Muscle layer of colon (tissue), 2 donors: ENCODE data around the gene TLNRD1.

Experiments used
- H3K27ac ChIP-seq: one replicate; pipeline ENCODE4 v1.7.0; 2013; ENCODE audit warnings: low read depth, mild to moderate bottlenecking, low read length, moderate library complexity
- H3K27me3 ChIP-seq, 2 donors: one replicate each; pipeline ENCODE4 v1.7.0; 2013; ENCODE audit warnings: low read length in 2 of 2, mild to moderate bottlenecking in 2 of 2; ENCODE audit not compliant: insufficient read depth in 2 of 2, control insufficient read depth in 1 of 2
- H3K36me3 ChIP-seq: one replicate; pipeline ENCODE4 v1.7.0; 2013; ENCODE audit warnings: mild to moderate bottlenecking, low read length; ENCODE audit not compliant: insufficient read depth
- H3K4me1 ChIP-seq: one replicate; pipeline ENCODE4 v1.7.0; 2013; ENCODE audit warnings: mild to moderate bottlenecking, low read length; ENCODE audit not compliant: insufficient read depth
- H3K4me3 ChIP-seq, 2 donors: one replicate each; pipeline ENCODE4 v1.7.0; 2013; ENCODE audit warnings: low read length in 2 of 2, low read depth in 1 of 2, mild to moderate bottlenecking in 1 of 2, moderate library complexity in 1 of 2
- H3K9ac ChIP-seq: one replicate; pipeline ENCODE4 v1.7.0; 2013; ENCODE audit warnings: low read length
- H3K9me3 ChIP-seq: one replicate; pipeline ENCODE4 v1.7.0; 2013; ENCODE audit warnings: mild to moderate bottlenecking, low read length
- donor health status: abdominal sarcoma.
- donor health status: Adenocarcinoma of cecum.

The TLNRD1 gene

DNA sequence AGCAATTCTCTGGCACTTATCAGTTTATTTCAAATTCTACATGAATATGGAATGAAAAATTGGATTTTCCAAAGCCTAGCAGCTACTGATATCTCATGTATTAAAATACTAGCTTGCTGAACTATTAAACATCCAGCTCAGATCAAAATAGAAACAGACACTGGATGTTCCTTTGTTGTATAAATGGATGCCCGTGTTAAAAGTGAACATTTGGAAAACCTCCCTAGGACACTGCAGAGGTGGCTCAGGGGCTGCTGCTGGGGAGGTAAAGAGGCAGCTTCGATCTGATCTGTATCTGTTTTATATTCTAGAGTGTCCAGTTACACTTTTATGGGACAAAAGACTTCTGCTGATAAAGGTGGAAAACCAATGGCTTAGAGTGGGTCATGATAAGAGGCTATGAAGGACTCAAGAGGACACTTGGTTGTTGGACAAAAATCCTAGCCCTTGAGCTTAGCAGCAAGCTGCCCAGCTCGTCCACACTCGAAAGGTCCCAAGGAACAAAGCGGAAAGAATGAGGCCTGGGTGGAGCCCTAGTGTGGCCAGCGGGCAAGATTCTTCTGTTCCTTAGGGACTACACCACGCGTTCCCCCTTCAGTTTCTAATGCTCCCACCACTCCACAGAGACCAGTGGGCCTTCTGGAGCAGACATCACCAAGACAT is 21.1 kb upstream of the TLNRD1 start:
- H3K27ac ChIP-seq: no peak overlapping the region
- peaks cover 15% of the 10 kb centered on the region for H3K36me3 ChIP-seq
- no peaks in the 10 kb centered on the region for H3K9me3 ChIP-seq
- H3K4me3 ChIP-seq: no peak overlapping the region
- H3K9ac ChIP-seq: no peak overlapping the region
- H3K27me3 ChIP-seq: no peaks in the 10 kb centered on the region
- no peaks in the 10 kb centered on the region for H3K4me1 ChIP-seq

DNA sequence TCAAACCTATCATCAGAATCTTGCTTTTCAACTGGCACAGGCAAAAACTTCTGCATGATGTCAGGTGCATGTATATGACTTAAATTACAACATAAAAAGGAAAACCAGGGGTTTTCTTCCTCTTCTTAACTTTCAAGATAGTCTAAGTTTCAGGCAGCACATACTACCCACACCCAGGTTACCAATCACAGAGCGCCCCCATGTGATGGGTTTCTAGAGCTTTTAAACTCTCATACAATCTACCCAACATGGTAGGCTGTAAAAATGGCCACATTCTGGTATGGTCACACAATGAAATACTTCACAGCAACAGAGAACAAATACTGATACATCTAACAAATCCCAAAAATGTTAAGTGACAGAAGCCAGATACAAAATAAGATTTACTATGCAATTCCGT is 18.5 kb upstream of the TLNRD1 start:
- Histone ChIP-seq H3K9me3 (no peaks in the 10 kb centered on the region), H3K4me1 (peaks cover 6% of the 10 kb centered on the region), H3K36me3 (peaks cover 15% of the 10 kb centered on the region), H3K27ac (no peak overlapping the region), H3K4me3 (no peak overlapping the region), H3K27me3 (no peaks in the 10 kb centered on the region), H3K9ac (no peak overlapping the region)

GRCh38 chr15:80982839-80983238 is 17.9 kb upstream of the TLNRD1 start:
- H3K4me1 ChIP-seq: peaks cover 7% of the 10 kb centered on the region

DNA sequence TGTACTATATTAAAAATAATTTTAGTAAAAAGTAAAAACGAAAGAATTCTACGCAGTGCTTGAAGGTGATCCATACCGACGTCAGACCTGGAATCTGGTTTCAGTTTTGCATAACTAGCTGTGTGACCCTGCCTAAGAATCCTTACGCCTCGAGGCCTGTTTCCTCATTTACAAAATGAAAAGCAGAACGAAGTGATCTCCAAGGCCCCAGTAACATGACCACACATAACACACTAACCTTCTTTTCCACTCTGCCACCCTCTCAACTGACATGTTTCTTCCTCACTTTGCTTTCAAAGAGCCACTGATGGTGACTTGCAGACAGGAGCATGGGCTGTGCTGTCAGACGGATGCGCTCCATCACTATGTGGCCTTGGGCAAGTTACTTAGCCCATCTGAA is 15.9 kb upstream of the TLNRD1 start:
- Histone ChIP-seq H3K36me3 (peaks cover 5% of the 10 kb centered on the region), H3K4me1 (peaks cover 20% of the 10 kb centered on the region), H3K4me3 (no peak overlapping the region), H3K9ac (no peak overlapping the region), H3K27ac (no peak overlapping the region), H3K9me3 (no peaks in the 10 kb centered on the region), H3K27me3 (no peaks in the 10 kb centered on the region)

More at GRCh38 chr15:80982839-80983238, 17.9 kb upstream of the TLNRD1 start:
- H3K36me3 ChIP-seq: peaks cover 15% of the 10 kb centered on the region
- H3K9ac ChIP-seq: no peak overlapping the region
- no peak overlapping the region for H3K4me3 ChIP-seq
- no peaks in the 10 kb centered on the region for H3K27me3 ChIP-seq
- H3K9me3 ChIP-seq: no peaks in the 10 kb centered on the region
- H3K27ac ChIP-seq: no peak overlapping the region

- no peaks in the 10 kb centered on the region for H3K27me3 ChIP-seq
- H3K27ac ChIP-seq: no peak overlapping the region
- H3K36me3 ChIP-seq: no peaks in the 10 kb centered on the region
- H3K9me3 ChIP-seq: no peaks in the 10 kb centered on the region
- no peak overlapping the region for H3K9ac ChIP-seq
- no peak overlapping the region for H3K4me3 ChIP-seq
- peaks cover 29% of the 10 kb centered on the region for H3K4me1 ChIP-seq
Observed at GRCh38 chr15:80985981-80986380, 14.7 kb upstream of the TLNRD1 start.

- peaks cover 32% of the 10 kb centered on the region for H3K4me1 ChIP-seq
Observed at GRCh38 chr15:80986487-80986886, 14.2 kb upstream of the TLNRD1 start.

DNA sequence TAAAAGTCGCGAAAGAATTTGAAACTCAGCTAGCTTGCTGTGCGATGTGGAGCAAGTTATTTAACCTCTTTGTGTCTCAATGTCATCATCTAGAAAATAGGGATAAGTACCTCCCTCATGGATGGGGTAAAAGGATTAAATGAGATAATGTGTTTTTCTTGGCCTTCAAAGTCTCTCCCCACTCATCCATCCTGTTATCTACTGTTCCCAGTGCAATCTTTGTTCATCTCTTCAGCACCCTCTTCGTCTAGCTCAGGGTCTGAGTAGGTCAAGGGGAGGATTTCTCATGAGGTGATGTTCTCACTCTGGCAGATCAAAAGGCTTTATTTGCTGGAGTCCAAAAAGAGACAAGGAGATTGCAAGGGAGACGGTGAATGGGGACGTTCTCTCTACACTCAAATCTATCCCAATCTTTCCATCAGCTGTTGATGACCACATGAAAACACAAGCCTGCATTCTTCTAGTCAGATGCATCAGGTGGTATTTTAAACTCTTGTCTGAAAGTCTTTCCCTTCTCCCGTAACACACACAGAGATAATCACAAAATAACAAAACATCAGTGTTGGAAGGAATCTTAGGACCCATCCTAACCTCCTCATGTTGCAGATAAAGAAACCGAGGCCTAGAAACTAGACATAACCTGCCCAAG is 12.5 kb upstream of the TLNRD1 start:
- Histone ChIP-seq H3K27me3 (no peaks in the 10 kb centered on the region), H3K9me3 (no peaks in the 10 kb centered on the region), H3K27ac (peak overlapping the region; percentile 91), H3K4me1 (peaks cover 37% of the 10 kb centered on the region), H3K9ac (no peak overlapping the region), H3K36me3 (no peaks in the 10 kb centered on the region), H3K4me3 (peak overlapping the region; percentile 96 to 97)

More at GRCh38 chr15:80986487-80986886, 14.2 kb upstream of the TLNRD1 start:
- Histone ChIP-seq H3K27me3 (no peaks in the 10 kb centered on the region), H3K4me3 (no peak overlapping the region), H3K27ac (no peak overlapping the region), H3K9me3 (no peaks in the 10 kb centered on the region), H3K36me3 (no peaks in the 10 kb centered on the region), H3K9ac (no peak overlapping the region)

GRCh38 chr15:80989081-80989517 is 11.6 kb upstream of the TLNRD1 start:
- Histone ChIP-seq H3K36me3 (no peaks in the 10 kb centered on the region), H3K4me3 (peak overlapping the region; percentile 96 to 97)

DNA sequence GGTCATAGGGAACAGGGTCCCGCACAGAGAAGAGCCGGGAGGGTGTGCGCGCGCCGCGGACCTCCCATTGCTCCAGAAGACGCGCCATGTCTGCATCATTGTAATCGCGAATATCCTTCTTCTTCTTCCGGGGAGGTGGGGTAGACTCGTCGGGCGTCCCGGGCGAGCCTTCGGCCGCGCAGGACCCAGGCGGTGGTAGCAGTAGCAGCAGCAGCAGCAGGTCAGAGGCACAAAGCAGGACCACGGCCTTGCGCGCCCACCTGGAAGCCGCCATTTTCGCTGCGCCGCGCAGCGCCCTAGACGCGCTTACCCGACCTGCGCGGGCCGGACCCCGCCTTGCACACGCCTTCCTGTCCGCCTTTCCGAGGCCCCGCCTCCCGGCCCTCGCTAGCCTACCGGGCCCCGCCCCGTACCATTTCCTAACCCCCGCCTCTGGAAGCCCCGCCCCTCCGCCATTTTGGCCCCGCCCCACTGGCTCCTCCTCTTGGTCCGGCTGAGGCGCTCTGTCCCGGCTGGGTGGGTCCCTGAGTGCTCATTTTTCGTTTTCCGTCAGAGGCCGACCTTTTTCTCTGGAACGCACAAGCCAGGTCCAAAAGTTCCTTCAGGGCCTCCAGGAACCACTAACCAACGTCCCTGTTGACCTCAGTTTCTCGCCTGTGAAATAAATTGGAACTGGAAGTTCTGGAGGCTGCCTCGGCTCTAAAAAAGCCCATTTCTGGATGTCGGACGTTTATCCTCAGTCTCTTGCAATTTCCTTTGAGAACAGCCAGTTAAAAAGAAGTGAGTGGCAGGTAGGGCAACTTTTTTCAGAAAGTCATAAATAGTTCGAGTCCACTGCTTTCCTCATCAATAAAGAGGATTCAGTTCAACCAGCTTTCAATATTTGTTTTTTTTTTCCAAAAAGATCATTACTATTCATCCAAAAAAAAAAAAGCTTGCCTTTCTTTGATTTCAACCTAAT is 10.9 kb upstream of the TLNRD1 start, which contains the start of gene MESD:
TSS of gene MESD (minus strand) at position 302 of the 961 bp plus-strand sequence. CDS start at position 274, 28 bp downstream.
- peaks cover 37% of the 10 kb centered on the region for H3K4me1 ChIP-seq
- peak within 1 kb of the TSS; percentile 93 for H3K27ac ChIP-seq
- peak within 1 kb of the TSS; percentile 87 for H3K9ac ChIP-seq
- peak within 1 kb of the TSS; percentile 96 to 97 for H3K4me3 ChIP-seq
- no peaks in the 10 kb centered on the region for H3K9me3 ChIP-seq
- no peaks in the 10 kb centered on the region for H3K36me3 ChIP-seq
- H3K27me3 ChIP-seq: no peaks in the 10 kb centered on the region

More at GRCh38 chr15:80989081-80989517, 11.6 kb upstream of the TLNRD1 start:
- Histone ChIP-seq H3K9me3 (no peaks in the 10 kb centered on the region), H3K27ac (peak overlapping the region; percentile 91), H3K27me3 (no peaks in the 10 kb centered on the region), H3K4me1 (peaks cover 37% of the 10 kb centered on the region), H3K9ac (peak overlapping the region; percentile 87)

DNA sequence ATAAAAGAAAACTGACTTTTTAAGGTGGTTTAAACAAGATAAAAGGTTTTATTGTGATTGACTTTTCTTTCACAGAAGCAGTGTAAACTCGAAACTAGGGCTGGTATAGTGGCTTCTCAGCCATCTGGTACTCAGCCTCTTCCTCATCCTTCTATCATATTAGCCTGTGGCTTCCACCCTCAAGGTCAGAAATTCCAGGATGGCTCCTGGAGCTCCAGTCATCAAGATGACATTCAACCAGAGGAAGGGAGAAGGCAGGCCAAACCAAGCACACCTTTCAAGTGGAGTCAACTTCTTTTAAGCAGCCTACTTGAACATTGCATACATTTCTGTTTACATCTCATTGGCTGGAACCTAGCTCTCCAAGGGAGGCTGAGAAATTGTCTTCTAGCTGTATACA is 9.8 kb upstream of the TLNRD1 start:
- peaks cover 34% of the 10 kb centered on the region for H3K4me1 ChIP-seq
- no peak overlapping the region for H3K4me3 ChIP-seq

DNA sequence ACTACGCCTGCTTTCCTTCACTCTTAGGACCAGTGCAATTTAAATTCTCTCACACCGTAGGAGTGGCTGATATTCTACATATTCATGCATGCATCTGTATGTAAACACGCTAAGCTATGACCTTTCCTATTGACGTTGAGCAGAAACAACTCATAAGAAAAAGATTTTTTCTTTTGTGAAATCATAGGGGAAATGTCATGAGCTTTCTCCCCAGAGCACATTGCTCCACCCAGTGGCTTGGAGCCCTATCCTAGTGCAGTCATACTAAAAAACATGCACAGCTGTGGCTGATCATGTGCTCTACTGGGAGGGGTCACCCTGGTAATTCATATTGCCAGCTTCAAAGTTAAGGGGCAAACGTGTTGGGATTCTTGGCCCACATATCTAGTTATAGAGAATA is 9.3 kb upstream of the TLNRD1 start:
- no peak overlapping the region for H3K4me3 ChIP-seq
- peak overlapping the region; percentile 93 for H3K27ac ChIP-seq
- H3K9me3 ChIP-seq: no peaks in the 10 kb centered on the region
- no peak overlapping the region for H3K9ac ChIP-seq
- no peaks in the 10 kb centered on the region for H3K27me3 ChIP-seq
- H3K4me1 ChIP-seq: peaks cover 34% of the 10 kb centered on the region
- no peaks in the 10 kb centered on the region for H3K36me3 ChIP-seq

More for the DNA sequence above, 9.8 kb upstream of the TLNRD1 start:
- H3K9ac ChIP-seq: no peak overlapping the region
- no peaks in the 10 kb centered on the region for H3K27me3 ChIP-seq
- no peaks in the 10 kb centered on the region for H3K36me3 ChIP-seq
- H3K9me3 ChIP-seq: no peaks in the 10 kb centered on the region
- peak overlapping the region; percentile 93 for H3K27ac ChIP-seq
